ENCODE results near the gene ASF1B.
"Not testable (repeated sequence)": the region's sequence is repeated elsewhere in the genome, so short reads cannot be mapped to it uniquely, and the experiment has no call there.

The ASF1B gene

DNA sequence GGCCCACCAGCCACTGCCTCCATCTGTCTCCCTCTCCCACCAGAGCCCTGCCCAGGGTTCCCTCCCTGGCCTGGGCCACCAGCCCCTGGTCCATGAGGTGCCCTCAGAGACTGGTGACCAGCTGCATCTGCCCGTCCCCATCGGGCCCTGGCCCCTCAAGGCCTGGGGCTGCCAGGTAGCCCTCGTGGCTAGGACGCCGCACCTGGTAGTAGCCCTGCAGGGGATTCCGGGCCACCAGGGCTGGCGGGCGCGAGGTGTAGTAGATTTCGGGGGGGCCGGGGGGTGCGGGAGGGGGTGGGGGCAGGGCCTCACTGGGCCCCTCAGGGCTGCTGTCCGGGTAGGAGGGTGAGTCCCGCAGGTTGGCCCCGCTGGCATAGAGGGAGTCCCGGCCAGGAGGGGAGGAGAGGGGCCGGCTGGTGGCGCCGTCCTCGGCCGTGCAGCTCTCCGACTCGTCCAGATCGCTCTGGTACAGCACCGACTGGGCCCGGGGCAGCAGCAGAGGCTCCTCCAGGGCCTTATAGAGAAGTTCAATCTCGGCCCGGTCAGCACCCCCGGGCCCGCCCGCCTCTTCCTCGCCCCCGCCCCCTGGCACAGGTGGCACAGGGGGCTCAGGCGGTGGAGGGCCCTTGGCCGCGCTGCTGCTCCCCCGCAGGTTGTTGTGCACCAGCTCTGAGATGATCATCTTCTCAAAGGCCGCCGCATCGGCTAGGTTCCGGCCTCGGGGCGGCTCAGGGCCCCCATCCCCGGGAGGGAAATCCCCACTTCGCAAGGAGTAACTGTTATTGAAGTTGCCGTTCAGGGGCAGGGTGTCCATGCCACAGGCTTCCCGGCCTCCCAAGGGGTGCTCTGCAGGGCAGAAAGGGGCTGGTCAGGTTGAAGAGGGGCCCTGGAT is 14.6 kb upstream of the ASF1B start:
- Mint-ChIP-seq H3K4me1 (peaks cover 15 to 40% of the 10 kb centered on the region in 2 donors), H3K27me3 (no peaks in the 10 kb centered on the region), H3K9me3 (no peaks in the 10 kb centered on the region), H3K36me3 (peaks cover 3 to 6% of the 10 kb centered on the region in 2 donors), H3K27ac (no peak overlapping the region), H3K4me3 (no peak overlapping the region)
- no peak for ATAC-seq (replicated peaks)
- DNase-seq = no peak

DNA sequence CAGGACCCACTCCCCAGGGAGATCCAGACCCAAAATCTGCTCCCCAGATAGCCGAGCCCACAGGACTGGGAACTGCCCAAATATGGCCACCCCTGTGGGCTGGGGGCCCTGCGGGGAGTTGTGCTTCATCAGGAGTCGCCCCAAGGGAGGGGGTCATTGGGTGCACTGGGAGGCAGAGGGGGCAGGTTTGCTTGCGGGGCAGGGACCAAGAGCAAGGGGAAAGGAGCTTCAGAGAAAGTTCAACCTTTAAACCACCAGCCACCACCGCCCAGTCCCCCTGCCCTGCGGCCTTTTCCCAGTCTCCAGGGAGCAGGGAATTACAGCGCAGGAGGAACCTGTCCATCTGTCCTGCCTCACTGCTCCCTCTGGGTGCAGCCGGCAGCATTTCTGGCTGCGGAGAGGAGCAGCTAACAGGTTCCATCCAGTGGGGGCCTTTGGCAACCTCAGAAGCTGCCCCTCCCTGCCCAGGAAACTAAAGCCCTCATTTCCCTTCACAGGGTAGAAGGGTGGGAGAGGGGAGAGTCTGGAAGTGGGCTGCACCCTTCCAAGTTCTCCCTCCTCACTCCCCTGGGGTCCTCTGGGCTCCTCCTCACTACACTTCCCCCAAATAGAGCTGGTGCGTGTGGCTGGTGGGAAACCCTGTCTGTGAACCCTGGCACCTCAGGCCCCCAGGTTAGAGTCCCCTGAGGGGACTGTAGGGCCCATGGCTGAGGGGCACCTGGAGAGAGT is 13.8 kb upstream of the ASF1B start:
- Mint-ChIP-seq H3K36me3 (peaks cover 4 to 6% of the 10 kb centered on the region in 2 donors), H3K27ac (peak overlapping the region; percentile 42), H3K9me3 (no peaks in the 10 kb centered on the region), H3K27me3 (no peaks in the 10 kb centered on the region), H3K4me1 (peaks cover 18 to 40% of the 10 kb centered on the region in 2 donors), H3K4me3 (peak overlapping the region; percentile 71 to 73)
- ATAC-seq (replicated peaks) (no peak), DNase-seq (no peak)

DNA sequence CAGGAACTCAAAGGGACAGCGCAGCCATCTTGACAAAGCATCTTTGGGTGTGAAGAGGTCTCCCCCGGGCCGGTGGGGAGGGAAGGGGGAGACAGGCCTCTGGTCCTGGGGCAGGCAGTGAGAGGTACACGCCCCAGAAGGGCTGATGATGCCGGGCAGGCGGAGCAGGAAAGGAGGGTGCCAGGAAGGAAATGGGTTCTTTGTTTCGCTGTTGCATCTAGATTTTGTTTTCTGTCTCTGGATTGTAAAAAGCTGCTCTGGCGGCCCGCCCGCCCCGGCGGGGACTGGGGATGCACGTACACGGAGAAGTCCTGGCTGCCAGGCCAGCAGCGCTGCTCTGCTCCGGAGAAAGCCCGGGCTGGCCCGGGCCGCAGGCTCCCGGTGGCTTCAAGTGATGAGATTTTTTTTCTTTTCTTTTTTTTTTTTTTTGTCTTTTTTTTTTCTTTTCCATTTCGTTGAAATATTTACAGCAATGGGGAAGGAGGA is 13.2 kb upstream of the ASF1B start:
- DNase-seq (no peak), ATAC-seq (replicated peaks) (peak; percentile 67 to 73)
- Mint-ChIP-seq H3K27ac (peak overlapping the region; percentile 85), H3K36me3 (peaks cover 2 to 4% of the 10 kb centered on the region in 2 donors), H3K9me3 (no peaks in the 10 kb centered on the region), H3K4me3 (peak overlapping the region; percentile 71 to 73), H3K4me1 (peaks cover 19 to 40% of the 10 kb centered on the region in 2 donors), H3K27me3 (no peaks in the 10 kb centered on the region)

DNA sequence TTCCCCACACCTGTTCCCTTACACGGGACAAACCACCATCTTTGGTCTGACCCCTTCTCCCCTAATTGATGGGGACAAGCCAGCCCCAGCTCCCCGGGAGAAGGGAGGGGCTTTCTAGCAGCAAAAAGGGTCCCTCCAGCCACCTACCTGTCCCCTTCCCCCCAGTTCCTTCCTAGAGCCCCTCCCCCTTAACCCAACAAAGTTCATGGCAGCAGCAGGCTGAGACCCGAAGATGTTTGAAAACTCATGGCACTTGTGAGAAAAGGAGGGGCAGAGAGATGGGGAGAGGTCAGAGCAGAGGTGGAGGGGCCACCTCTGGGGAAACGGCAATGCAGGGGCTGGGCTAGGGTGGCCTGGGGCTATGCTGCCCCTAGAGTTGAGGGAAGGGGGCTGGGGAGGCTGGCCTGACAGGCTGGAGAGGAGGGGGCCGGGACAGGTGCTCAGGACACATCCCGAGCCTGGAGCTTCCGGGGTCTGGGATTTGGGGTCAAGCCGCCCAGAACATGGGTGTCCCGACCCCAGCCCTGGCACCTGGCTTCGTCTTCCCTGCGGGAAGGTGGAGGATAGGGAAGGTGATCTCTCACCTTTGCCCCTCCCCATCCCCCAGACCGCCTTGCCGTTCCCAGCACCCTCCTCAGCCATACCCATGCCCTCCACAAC is 12.5 kb upstream of the ASF1B start:
- no peak for ATAC-seq (replicated peaks)
- Mint-ChIP-seq H3K36me3 (peaks cover 2 to 4% of the 10 kb centered on the region in 2 donors), H3K27ac (peak overlapping the region; percentile 85), H3K4me1 (peaks cover 19 to 40% of the 10 kb centered on the region in 2 donors), H3K27me3 (no peaks in the 10 kb centered on the region), H3K9me3 (no peaks in the 10 kb centered on the region), H3K4me3 (peak overlapping the region; percentile 71 to 73)
- DNase-seq = no peak

DNA sequence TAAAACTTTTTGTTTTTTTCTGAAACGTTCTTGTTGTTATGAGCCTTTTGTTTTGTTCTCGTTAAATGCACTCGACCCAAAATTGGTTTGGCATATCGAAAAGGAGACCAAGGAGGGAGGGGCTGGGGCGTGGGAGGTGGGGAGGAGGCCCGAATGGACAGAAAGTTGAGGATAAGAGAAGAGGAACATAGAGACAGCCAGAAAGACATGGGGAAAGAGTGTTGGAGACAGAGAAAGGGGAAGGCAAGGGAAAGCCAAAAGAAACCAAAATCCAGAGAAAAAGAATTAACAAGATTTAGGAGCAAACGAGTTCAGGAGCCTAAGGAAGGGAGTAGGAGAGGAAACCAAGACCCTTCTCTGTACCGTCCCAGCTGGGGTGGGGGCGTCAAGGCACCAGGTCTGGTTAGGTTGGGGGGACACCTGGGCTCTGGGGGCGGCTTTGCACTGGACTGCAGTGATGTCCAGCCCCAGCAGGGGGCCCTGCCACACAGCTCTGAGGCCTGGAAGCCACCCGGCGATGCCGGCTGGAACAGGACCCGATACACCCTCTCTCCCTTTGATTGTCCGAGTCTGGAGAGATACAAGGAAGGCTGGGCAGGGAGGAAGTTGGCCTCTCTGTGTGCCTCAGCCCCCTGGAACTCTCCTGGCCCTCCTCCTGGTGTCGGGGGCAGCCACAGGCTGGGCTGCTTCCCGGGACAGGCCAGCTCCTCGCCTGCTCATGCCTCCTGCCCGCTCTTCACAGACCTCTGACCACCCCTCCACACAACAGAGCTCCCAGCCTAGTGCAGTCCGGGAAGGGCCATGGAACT is 11.6 kb upstream of the ASF1B start:
- Mint-ChIP-seq H3K4me1 (peaks cover 19 to 40% of the 10 kb centered on the region in 2 donors), H3K27me3 (no peaks in the 10 kb centered on the region), H3K9me3 (no peaks in the 10 kb centered on the region), H3K4me3 (peak overlapping the region; percentile 20 to 22), H3K36me3 (peaks cover 2 to 4% of the 10 kb centered on the region in 2 donors), H3K27ac (peak overlapping the region; percentile 79)
- ATAC-seq (replicated peaks) (peak; percentile 83), DNase-seq (peak; percentile 30)

DNA sequence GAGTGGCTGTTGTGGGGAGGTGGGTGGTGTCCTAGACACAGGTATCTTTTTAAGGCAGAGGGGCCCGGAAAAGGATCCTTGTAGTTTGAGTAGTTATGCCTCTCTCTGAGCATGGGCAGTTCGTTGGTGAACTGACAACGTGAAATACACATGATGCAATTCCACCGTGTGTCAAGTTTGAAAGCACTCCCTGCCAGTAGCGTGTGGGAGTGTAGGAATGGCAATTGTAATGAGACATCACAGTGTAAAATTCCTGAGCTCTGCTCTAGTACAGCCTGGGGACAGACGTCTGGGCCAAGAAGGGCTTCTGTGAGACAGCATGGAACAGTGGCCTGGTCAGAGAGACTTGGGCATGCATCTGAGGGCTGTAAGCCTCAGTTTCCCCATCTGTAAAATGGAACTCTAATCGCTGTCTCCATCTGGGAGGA is 10.4 kb upstream of the ASF1B start:
- DNase-seq (no peak), ATAC-seq (replicated peaks) (no peak)
- H3K4me1 Mint-ChIP-seq = peaks cover 19 to 40% of the 10 kb centered on the region in 2 donors
- H3K36me3 Mint-ChIP-seq = peaks cover 2 to 4% of the 10 kb centered on the region in 2 donors
- no peak overlapping the region for H3K4me3 Mint-ChIP-seq
- no peaks in the 10 kb centered on the region for H3K27me3 Mint-ChIP-seq
- H3K27ac Mint-ChIP-seq = no peak overlapping the region
- H3K9me3 Mint-ChIP-seq = no peaks in the 10 kb centered on the region

DNA sequence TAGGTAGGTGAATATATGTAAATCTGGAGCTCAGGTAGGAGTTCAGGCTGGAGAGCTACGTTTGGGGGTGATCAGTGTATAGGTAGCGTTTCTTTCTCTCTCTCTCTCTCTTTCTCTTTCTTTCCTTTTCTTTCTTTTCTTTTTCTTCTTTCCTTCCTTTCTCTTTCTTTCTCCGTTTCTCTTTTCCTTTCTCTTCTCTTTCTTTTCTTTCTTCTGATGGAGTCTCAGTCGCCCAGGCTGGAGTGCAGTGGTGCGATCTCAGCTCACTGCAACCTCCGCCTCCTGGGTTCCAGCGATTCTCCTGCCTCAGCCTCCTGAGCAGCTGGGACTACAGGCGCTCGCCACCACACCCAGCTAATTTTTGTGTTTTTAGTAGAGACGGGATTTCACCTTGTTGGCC is 9.8 kb upstream of the ASF1B start:
- H3K27ac Mint-ChIP-seq; H3K9me3 Mint-ChIP-seq; DNase-seq; H3K36me3 Mint-ChIP-seq; H3K27me3 Mint-ChIP-seq; ATAC-seq (replicated peaks); H3K4me3 Mint-ChIP-seq: not testable (repeated sequence)
- H3K4me1 Mint-ChIP-seq = peaks cover 19 to 40% of the 10 kb centered on the region in 2 donors

DNA sequence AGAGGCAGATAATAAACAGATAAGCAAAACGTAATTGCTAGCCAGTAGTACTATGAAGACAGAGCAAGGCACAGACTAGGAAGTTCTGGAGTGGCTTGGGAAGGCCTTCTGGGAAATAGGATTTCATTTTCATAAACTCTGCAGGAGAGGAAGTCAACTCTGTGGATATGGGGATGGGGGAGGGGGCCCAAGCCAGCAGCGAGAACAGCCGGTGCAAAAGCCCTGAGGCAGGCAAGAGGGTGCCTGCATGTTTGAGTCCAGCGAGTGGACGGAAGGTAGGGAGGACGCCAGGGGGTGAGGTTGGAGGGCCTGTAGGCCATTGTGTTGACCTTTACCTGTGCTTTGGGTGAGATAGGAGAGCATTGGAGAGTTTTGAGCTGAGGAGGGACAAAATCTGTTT is 9.0 kb upstream of the ASF1B start:
- no peak overlapping the region for H3K4me3 Mint-ChIP-seq
- no peaks in the 10 kb centered on the region for H3K27me3 Mint-ChIP-seq
- no peak overlapping the region for H3K27ac Mint-ChIP-seq
- H3K36me3 Mint-ChIP-seq = peaks cover 2 to 4% of the 10 kb centered on the region in 2 donors
- peaks cover 19 to 40% of the 10 kb centered on the region in 2 donors for H3K4me1 Mint-ChIP-seq
- ATAC-seq (replicated peaks) = no peak
- no peaks in the 10 kb centered on the region for H3K9me3 Mint-ChIP-seq
- DNase-seq = no peak

DNA sequence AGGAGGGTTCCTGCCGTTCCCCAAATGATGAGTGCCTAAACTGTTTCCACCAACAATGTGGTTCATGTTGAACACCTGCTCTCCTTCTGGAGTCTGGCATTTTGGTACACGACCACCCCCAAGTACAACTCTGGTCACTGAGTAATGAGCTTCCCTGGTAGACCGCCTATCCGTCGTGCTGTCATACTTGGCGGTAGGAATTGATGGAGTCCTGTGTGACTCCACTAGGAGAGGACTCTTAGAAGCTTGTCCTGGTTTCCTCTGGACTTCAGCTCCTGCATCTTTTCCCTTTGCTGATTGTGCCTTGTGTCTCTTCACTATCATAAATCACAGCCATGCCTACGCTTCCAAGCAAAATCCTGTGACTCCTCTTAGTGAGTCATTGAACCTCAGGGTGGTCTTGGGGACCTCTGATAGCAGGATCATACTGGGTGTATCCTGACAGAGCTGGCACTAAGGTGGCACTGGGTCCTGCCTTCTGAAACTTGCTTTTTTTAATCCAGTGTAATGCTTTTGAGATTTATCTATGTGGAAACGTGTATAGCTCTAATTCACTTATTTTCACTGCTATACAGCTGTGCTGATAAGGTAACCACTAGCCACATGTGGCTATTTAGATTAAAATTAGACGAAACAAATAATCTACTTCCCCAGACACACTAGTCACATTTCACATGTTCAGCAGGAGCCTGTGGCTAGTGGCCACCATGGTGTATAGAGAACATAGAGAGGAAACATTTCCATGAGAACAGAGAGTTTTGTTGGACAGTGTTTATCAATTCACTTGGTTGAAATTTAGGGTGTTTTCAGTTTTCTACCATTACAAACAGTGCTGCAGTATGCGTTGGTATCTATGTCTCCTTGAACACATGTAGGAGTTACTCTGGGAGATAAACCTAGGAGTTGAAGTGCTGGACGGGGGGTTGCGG is 6.1 kb upstream of the ASF1B start:
- Mint-ChIP-seq H3K4me3 (no peak overlapping the region), H3K4me1 (peaks cover 14 to 26% of the 10 kb centered on the region in 2 donors), H3K27ac (no peak overlapping the region), H3K27me3 (no peaks in the 10 kb centered on the region), H3K9me3 (no peaks in the 10 kb centered on the region), H3K36me3 (peaks cover 6 to 10% of the 10 kb centered on the region in 2 donors)
- no peak for ATAC-seq (replicated peaks)
- no peak for DNase-seq

DNA sequence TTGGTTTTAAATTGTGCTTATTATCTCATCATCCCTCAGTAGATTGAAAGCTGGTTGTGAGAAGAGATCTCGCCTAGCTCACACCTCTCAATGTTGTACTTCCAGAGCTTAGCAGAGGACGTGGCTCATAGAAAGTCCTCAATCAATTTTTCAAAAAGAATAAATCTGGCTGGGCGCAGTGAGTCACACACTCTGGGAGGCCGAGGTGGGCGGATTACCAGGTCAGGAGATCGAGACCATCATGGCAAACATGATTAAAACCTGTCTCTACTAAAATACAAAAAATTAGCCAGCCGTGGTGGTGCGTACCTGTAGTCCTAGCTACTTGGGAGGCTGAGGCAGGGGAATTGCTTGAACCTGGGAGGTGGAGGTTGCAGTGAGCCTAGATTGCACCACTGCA is 4.7 kb upstream of the ASF1B start:
- peaks cover 14% of the 10 kb centered on the region in 2 donors for H3K4me1 Mint-ChIP-seq
- H3K36me3 Mint-ChIP-seq = peaks cover 5 to 10% of the 10 kb centered on the region in 2 donors
- H3K9me3 Mint-ChIP-seq = no peaks in the 10 kb centered on the region
- H3K4me3 Mint-ChIP-seq = no peak overlapping the region
- DNase-seq (no peak), ATAC-seq (replicated peaks) (no peak)
- H3K27me3 Mint-ChIP-seq = no peaks in the 10 kb centered on the region
- no peak overlapping the region for H3K27ac Mint-ChIP-seq

DNA sequence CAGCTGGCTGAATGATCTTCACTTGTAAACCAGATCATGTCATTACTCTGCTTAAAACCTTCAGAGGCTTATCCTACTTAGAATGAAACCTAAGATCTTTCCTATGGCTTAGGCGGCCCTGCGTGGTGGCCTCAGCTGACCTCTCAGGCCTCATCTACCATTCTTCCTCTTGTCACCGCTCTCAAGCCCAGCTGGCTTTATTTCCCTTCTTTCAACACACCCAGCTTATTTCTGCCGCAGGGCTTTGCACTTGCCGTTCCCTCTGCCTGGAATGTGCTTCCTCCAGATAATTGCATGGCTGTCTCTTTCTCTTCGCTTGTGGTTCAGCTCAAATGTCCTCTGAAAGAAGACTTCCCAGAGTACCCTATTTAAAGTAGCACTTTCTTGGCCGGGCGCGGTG is 3.6 kb upstream of the ASF1B start:
- Mint-ChIP-seq H3K36me3 (peaks cover 6 to 12% of the 10 kb centered on the region in 2 donors), H3K9me3 (no peaks in the 10 kb centered on the region), H3K27ac (no peak overlapping the region), H3K4me3 (no peak overlapping the region), H3K4me1 (peaks cover 18 to 25% of the 10 kb centered on the region in 2 donors), H3K27me3 (no peaks in the 10 kb centered on the region)
- DNase-seq (no peak), ATAC-seq (replicated peaks) (no peak)

DNA sequence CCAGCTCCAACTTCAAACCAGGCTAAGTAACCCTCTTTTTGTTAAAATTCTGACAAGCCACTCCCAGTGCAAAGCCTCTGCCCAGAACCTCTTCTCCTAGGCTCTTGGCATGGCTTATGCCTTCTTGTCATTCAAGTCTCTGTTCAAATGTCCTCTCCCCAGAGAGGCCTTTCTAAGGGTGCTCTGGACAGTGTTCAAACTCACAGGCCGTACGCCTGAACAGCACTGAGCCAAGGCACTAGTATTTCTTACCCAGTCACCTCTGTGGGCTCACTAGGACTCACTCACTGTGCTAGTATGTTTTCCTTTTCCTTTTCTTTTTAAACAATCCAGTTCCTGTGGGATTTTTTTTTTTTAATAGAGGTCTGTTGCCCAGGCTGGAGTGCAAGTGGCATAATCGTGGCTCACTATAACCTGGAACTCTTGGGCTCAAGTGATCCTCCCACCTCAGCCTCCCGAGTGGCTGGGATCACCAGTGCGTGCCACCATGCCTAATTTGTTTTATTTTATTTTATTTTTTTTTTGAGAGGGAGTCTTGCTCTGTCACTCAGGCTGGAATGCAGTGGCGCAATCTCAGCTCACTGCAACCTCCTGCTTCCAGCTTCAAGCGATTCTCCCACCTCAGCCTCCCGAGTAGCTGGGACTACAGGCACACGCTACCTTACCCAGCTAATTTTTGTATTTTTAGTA is 2.3 kb upstream of the ASF1B start:
- DNase-seq = no peak
- H3K4me1 Mint-ChIP-seq = peaks cover 18 to 30% of the 10 kb centered on the region in 2 donors
- no peak for ATAC-seq (replicated peaks)
- no peaks in the 10 kb centered on the region for H3K27me3 Mint-ChIP-seq
- H3K4me3 Mint-ChIP-seq = peak overlapping the region; percentile 58 to 62
- H3K9me3 Mint-ChIP-seq = no peaks in the 10 kb centered on the region
- peaks cover 6 to 12% of the 10 kb centered on the region in 2 donors for H3K36me3 Mint-ChIP-seq
- peak overlapping the region; percentile 76 for H3K27ac Mint-ChIP-seq
